Dermis microvascular lymphatic vessel endothelial cell (primary cell): Measurements from ENCODE around the gene COMMD1. TPM values are rescaled to one million over a fixed set of nuclear protein-coding genes. Genes with fewer than 3 reads are reported as not detected.
"Not testable (repeated sequence)": the region's sequence is repeated elsewhere in the genome, so short reads cannot be mapped to it uniquely, and the experiment has no call there.

Experiments used
- DNase-seq, 2 donors: peaks; one replicate each; pipeline versions ENCODE4 v3.0.0 to v3.0.0-alpha.2; 2010; ENCODE audit warnings: low read depth in 2 of 2
- total RNA-seq: library from RNA; depleted of rRNA; stranded (reverse); fragments of >200 nt; gene quantifications from 2 replicates; pipeline ENCODE4 v1.2.1, GENCODE V29; 2014

The COMMD1 gene
- total RNA-seq, 1 donor from 2014 or later, result 31.8 TPM

DNA sequence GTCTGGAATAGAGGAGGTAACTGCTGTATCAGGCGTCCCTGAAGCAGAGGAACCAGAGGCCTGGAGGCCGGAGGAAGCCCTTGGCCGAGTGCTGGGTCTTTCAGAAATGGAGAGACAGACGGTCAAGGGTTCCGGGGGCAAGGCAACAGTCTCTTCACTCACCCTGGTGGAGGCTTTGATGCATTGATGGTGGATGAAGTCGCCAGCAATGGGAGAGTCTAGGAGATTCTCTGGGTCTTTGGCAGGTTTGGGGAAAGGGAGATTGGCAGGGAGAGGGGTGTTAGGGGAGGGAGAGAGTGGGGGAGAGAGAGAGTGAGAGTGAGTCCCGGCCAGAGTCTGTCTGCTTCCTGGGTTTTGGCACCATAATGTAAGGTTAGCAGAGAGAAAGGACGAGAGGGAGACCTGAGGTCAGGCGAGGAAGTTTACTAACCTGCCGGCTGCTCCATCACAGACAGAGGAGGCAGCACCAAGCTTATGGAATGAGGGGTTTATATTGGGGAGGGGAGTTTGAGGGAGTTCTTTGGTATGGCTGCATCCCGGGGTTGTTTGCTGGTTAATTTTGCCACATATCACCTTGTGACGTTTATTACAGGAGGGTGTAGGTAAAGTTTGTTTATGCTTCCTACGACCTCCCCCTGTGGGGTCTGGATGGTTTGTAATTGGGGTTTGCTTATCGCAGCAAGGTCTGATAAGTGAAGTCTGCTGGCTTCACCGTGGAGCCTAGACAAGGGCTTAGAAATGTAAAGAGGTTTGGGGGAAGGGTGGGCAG, 19.6 kb downstream of the COMMD1 start:
- DNase-seq, result no peak

DNA sequence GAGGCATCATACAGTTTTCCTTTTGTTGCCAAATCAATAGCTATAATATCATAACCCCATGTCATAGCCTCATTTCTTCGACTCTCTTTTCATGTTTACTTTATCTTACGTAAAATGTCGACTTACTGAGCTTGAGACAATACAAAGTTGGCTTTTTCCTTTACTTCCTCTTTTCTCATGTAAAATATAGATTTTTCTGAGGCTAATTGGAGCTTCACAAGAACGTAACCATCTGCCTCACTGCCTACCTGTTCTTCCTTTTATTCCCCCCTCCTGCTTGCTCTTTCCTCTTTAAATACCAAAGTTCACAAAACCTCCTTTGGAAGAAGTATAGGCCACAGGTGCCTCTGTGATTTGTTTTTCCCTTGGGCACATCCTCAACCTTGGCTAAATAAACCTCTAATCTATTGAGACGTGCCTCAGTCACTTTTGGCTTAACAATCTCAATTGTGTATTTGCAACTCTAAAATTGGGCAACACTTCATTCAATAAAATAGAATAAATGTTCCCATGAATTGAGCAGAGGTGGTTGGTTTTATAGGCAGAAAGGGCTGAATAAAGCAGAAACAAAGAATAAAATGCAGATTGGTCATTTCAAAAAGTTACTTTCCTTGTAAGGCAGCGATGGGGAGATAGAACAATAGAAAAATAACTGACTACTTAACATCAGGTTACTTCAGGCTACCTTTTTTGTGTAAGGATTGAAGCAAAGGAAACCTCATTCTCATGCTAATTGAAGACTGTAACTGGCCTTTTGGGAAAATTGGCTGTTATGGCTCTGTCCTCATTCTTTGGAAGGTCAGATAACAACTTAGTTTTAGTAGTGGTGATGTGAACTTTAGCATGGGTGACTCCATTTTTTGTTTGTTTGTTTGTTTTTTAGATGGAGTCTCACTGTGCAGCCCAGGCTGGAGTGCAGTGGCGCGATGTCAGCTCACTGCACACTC, 21.3 kb downstream of the COMMD1 start:
- DNase-seq, result no peak

DNA sequence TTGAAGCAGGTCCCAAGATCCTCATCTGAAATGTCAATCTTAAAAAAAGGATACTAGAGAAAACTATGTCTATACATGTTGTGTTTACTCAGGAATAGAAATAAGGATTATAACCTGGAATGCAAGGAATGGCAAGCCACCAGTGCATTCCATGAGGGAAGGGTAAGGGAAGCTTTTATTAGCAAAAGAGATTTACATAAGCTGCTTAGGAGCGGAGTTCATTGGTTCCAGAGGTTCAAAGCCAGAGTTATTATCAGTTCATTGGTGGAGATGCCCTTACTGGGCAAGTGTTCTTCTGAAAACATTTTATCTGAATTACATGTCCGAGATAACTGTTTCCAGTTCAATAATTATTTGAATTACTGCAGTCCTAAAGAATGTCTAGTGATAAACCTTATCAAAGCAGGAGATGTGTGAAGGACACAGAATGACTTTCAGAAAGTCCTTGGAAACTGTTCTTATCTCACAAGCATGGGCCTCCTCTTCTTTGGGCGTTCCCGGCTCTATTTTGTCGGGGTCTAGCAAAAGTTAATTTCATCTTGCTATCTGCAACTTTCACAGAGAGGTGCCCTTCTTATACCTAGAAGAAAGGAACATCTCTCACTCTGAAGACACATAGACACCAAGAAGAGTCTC, 23.5 kb downstream of the COMMD1 start:
- no peak for DNase-seq

DNA sequence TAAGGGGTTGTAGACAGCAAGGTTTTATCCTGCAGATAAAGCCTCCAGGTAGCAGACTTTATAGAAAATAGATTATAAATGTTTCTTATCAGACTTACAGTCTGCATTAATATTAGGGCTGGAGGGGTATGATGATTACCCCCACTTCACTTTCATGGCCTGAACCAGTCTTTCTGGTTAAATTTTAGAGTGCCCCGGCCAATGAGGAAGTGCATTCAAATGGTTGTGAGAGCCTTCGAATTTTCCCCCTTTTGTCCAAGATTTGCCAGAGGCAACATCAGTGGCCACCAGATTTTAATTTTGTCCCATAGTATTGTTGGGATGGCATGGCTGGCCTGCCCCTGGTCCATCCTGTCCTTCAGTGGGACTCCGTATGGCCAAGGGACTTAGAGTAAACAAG, 31.6 kb downstream of the COMMD1 start:
- no peak for DNase-seq

DNA sequence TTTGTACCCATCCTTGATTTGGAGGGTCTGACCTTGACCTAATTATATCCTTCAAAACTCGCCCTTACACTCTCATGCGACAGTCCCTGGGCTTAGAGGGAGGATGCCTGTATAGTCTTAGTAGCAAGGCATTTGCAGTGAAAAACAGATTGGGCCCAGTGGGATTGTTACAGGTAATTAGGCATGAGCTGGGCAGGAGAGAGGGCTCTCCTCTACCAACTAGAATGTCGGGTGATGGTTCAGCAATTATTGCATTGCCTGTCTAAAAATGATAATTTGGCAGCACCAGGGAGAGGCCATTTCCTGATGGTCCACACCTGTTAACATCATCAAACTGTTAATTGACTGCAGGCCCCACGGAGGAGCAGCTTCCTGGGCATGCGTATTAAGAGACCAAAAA, 32.4 kb downstream of the COMMD1 start:
- DNase-seq, result no peak

DNA sequence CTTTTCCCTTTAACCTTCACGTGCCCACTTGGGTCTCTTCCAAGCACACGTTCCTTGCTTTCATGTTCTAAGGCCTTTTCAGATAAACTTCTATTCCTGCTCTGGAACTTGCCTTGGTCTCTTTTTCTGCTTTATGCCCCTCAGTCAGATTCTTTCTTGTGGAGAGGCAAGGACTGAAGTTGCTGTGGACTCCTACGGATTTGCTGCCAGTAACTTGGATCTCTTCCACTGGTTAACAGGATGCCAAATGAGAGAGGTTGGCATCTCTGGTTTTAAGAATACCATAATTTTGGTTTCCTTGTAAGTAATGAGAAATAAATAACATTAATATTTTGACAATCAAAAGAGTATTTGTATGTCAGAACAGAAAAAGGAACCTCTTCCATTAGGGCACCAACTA, 33.0 kb downstream of the COMMD1 start:
- no peak for DNase-seq

DNA sequence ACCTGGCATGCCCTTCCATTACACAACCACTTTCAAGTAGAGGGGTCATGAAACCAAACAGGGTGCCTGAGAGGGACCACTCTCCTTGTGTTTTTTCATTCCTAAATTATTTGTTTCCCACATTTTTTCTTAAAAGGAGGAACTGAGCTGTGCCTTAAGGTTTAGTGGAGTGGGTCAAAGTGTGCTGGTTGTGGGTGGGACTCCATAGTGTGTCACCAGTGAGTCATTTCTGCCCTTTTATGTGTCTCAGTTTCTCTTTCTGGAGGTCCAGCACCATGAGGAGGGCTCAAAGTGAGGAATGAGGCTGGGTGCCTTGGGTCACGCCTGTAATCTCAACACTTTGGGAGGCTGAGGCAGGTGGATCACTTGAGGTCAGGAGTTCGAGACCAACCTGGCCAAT, 37.8 kb downstream of the COMMD1 start:
- no peak for DNase-seq

DNA sequence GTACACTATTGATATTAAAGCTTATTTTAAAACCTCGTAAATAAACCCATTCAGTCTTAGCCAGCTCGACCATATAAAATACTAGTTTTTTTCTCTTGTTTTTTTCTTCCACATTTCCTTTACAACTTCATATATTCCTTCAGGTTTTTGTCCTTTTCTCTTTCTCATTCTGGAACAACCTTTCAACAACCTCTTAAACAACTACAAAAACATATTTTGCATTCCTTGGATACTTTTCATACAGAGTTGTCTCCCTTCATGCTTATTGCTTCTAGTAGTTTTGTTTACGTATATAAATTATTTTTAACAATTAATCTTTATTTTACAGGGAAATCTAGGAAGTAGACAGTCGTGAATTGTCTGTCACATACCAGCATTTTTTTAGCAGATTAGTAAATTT, 41.2 kb downstream of the COMMD1 start:
- DNase-seq, result no peak

DNA sequence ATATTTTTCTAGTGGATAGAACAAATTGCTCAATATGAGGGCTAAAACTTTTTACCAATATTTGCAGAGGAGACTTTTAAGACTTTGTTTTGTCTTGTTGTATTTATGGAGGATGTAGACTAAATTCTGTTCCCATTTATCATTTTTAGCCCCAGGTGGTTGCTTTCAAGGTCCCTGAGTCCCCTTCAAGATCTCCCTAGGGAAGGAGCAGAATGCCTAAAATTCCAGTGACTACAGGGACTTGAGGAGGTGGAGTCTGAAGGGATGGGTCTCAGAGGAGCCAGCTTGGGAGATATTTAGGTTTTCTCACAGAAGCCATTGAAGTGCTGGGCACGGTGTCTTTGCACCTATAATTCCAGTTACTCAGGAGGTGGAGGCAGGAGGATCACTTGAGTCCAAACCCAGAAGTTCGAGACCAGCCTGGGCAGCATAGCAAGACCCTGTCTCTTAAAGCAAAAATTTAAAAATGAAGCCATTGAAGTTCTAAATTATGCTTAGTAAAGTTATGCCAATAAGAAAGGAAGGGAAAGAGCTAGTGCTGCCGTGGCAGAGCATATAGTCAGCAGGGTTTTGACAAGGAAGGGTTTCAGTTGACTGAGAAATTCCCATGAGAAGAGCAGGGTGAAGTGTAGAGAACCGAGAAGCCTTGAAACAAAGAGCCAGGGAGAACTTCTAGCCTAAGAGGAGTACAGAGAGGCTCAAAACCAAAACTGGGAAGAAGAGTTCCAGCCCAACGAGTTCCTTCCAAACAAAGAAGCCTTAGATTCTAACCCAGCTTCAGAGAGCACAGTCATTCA, 43.4 kb downstream of the COMMD1 start:
- DNase-seq, result no peak

DNA sequence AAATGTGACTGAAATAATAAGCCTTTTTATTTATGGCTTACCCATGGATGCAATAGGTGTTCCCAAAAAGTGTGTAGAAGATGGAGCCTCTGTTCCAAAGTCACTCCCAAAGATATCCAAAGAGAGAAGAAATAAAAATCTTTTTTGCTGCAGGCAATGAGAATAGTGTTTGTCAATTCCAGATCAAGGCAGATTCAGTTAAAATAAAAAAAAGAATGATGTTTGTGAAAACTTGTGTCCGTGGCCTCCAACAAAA, 43.9 kb downstream of the COMMD1 start:
- no peak for DNase-seq

DNA sequence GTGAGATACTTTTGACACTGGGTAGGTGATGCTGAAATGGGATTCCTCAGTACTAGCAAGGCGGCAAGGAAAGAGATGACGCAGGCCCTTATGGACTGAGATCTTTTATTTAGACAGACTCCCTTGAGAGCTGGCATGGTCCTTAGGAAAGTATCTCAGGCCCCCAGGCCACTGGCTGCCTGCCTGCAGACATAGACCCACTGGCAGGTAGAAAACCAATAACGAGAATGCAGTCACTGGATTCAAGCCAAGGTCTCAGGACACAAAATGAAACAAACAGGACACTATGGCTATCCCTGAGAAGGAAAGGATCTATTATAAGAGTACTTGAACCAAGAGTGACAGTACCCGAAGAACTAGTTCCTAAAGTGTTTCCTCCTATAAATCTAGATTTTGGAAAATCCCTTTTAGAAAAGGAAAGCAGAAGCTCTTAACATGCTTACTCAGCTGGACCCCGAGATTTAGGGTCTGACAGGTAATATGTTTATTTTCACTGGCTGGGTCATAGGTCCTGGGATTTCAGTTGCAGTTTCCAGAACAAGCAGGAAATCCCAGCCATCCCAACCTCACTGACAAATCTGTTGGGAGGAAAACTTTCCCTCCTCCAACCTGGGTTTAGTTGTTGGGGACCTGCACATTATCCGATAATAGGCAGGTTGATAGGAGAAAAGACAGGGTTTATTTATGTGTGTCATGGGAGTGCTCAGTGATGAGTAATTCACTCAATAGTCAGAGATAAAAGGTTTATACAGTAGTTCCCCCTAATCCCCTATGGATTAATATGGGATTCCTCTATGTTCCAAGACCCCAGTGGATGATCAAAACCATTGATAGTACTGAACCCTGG, 44.5 kb downstream of the COMMD1 start:
- peak; percentile 71 to 78 for DNase-seq

DNA sequence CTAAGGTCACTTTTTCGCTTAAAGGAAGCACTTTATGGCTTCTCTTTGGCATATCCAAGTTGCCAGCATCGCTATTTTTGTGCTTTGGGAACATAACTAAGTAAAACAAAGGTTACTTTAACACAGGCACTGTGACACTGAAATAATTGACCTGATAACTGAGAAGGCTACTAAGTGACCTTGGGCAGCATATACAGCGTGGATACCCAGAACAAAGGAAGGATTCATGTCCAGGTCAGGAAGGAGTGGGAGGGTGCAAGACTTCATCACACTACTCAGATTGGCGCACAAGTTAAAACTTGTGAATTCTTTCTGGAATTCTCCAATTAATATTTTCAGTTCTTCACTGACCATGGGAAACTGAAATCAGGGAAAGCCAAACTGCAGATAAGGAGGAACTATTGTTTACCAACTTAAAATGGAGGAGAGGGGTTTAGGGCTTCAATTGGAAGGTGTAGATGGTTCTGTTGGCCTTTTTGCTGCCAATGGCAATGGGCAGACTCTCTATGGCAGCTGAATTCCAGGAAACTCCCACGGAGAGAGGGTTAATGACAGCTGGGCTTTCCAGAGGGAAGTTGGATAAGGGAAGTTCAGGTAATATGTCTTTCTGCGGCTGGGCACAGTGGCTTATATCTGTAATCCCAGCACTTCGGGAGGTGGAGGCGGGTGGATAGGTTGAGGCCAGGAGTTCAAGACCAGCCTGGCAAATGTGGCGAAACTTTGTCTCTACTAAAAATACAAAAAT, 45.3 kb downstream of the COMMD1 start:
- DNase-seq, result peak; percentile 12 to 39

DNA sequence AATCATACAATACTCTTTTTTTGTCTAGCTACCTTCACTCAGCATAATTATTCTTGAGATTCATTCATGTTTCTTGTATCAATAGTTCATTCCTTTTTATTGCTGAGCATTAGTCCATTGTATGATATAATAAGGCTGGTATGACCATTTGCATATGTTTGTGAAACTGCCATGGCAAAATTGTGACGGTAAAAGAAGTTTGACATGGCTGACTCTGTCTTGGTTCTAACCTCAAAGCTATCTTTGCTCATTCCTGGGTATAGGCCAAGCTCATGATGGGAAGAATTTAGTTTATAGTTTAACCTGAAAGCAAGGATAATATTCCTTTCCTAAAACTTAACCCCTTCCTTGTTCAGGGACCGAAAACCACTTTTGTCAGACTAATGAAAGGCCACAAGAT, 46.4 kb downstream of the COMMD1 start:
- DNase-seq, result no peak

DNA sequence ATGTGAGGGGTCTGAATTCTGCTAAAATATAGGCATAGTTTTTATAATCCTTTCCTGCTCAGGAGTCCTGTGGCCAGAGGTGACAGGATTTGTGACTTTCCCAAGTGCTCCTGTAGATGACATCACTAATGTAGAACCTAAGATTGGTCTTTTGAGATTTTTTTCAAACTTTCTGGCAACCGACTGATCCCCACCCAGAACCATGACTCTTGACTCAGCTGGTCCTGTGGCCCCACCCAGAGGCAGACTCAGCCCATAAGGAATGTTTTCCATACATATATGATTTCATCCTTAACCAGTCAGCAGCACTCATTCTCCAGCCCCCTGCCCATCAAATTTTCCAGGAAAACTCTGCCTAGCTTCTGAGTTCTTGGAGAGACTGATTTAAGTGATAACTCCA, 46.8 kb downstream of the COMMD1 start:
- DNase-seq, result no peak

DNA sequence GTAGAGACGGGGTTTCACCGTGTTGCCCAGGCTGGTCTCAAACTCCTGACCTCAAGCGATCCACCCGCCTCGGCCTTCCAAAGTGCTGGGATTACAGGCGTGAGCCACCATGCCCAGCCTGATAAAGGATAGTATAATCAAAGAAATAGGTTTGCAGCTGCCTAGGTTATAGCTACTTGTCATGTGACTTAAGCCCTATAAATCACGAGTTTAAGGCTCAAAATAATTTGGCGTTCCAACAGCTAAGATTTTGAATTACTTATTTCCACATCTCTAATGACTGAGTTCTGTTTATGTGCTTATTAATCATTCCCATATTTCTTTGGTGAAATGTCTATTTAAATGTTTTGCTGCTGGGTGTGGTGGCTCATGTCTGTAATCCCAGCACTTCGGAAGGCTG, 49.4 kb downstream of the COMMD1 start:
- not testable (repeated sequence) for DNase-seq

DNA sequence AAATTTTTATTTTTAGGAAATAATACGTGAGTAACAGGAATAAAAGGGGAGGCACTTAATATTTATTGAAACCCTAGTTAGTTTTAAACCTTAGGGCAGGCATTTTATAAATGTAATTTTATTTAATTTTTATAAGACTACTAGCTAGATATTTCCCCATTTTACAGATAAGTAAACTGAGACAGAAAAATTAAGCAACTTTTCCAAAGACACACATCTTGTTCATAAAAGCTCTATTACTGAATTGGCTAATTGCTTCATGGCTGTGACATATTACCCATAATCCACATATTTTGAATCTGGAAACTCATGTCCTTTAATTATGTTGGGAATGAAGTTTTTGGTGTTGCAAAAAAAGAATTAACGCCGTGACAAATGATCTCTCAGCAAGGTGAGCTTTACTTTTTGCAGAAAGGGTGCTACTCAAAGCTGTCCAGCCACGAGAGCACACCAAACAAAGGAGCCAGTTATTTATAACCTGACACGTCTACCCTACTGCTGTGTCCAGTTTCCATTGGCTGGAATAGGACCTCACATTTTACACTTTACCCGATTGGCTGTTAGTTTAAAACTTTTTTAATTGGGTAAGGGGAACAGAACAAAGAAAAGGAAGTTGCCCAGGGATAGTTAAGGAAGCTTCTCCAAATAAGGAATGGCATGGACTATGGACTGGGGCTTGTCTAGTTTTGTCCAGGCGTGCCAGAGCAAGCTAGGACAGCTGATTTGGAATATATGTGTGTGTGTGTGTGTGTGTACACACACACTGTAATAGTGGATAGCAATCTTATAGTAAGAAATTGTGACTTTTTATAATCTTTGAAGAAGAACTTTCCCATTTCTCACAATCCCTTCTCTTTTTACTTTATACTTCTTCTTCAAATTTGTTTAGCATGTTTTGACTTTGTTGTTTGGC, 54.2 kb downstream of the COMMD1 start:
- DNase-seq, result no peak

DNA sequence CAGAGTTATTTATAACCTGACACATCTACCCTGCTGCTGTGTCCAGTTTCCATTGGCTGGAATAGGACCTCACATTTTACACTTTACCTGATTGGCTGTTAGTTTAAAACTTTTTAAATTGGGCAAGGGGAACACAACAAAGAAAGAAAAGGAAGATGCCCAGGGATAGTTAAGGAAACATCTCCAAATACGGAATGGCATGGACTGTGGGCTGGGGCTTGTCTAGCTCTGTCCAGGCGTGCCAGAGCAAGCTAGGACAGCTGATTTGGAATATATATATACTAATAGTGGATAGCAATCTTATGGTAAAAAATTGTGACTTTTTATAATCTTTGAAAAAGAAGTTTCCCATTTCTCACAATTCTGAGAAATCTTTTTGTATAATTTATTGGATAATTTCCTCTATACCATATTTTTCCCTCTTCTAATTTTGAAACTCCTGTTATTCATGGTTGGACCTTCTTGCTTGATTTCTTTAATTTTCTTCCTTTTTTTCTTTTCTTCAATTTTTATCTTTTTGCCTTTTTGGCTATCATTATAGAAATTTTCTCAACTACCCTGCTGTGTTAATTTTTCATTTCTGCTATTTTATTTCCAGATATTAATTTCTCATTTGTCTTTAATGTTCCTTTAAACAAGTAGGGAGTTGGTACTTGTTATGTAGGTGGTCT, 55.9 kb downstream of the COMMD1 start:
- DNase-seq, result no peak
